Stimulated activated CD8-positive, alpha-beta memory T cell treated with anti-CD3 and anti-CD28 coated beads, Interleukin-12 subunit alpha, Interleukin-12 subunit beta, amount 100 ng/mL, for 1 hour (primary cell): ENCODE results near the gene ELAPOR1.
A peak's percentile ranks its signal among the peaks of the same experiment; 100 is the strongest.

Experiments used
- DNase-seq: peaks from one replicate; pipeline ENCODE4 v3.0.0-alpha.2; 2020; ENCODE audit warnings: low read depth

The ELAPOR1 gene

DNA sequence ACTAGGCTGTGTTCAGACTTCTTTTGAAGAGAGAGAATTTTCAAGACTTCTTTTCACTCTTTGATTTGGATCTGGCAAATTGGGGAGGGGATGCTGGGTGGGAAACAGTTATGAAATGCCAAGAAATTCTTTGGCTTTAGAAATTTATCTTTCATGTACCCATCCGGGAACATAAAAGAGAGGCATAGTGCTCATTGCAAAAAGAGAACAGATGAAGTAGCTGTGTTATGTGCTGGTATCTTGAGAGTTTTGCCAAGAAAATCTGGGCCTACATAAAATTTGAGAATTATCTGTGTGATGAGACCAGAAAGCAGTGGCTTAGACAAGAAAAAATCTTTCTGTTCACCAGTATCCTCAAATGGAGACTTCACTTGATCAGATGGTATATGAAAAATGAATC, 19.0 kb upstream of the ELAPOR1 start:
- no peak for DNase-seq

DNA sequence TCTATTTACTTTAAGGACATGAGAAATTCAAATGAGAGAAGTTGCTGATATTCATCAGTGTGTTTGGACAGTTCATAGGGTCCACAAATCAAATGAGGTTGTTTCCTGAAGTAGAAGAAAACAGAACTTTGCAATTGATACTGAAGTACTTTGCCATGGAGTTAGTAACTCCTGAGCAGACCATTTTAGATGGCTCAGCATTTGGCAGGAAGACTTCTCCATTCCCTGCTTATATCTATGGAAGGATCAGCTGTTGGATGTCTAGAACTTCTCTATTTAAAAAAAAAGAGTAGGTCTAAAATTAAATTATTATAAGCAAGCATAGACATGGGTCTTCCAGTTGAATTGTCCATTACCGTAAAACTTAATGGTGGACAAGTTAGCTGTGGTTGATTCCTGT, 18.3 kb upstream of the ELAPOR1 start:
- no peak for DNase-seq

DNA sequence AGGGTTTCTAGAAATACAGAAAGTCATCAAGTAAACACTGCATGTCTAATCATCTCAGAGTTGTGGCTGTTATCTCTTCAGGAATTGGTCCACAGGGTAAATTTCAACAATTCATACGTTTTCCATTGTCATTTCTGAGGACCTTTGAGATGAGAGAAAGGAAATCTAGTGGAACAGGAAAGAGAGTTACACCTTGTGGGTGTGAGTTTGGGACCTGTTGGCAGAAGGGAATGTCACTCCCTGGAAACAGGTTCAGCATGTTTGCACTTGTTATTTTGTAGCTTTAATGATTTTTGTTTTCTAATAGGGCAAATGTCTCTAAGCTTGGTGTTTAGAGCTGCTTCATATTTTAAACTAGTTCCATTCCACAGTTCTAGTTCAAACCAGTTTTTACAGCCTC, 17.8 kb upstream of the ELAPOR1 start:
- no peak for DNase-seq

DNA sequence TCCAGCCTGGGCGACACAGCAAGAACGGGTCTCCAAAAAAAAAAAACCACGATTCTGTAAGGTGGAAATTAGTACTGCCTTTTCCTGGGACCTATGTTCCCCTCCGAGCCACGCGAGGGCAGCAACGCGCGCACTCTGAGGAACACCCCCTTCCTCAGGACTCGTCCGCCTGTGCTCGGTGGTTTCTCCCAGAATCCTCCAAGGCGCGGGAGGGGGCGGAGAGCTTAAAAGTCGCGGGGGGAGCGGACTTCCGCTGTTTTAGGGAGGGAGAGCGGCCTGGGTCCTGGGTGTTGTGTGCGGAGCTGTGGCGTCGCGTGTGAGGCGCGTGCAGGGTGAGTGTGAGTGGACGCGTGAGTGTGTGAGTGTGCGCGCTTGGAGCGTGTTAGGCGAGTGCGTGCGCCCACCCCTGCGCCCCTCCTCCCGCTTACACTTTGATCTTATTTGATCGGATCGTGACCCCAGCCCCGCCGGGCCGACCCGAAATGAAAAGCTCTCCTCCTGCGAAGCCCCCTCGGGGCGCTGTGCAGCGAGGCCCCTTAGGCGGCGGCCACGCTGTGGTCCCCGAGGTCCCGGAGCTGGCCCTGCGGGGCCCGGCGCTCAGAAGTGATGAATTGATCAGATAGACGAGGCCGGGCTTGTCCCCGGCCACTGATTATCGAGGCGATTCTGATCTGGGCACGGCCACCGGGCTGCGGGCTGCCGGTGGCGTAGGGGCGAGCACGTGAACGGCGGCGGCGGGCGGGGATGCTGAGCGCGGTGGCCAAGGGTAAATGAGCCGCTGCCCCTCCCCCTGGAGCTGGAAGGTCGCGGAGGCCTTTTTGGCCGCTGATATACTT, 13.8 kb upstream of the ELAPOR1 start:
- DNase-seq: peak; percentile 93

DNA sequence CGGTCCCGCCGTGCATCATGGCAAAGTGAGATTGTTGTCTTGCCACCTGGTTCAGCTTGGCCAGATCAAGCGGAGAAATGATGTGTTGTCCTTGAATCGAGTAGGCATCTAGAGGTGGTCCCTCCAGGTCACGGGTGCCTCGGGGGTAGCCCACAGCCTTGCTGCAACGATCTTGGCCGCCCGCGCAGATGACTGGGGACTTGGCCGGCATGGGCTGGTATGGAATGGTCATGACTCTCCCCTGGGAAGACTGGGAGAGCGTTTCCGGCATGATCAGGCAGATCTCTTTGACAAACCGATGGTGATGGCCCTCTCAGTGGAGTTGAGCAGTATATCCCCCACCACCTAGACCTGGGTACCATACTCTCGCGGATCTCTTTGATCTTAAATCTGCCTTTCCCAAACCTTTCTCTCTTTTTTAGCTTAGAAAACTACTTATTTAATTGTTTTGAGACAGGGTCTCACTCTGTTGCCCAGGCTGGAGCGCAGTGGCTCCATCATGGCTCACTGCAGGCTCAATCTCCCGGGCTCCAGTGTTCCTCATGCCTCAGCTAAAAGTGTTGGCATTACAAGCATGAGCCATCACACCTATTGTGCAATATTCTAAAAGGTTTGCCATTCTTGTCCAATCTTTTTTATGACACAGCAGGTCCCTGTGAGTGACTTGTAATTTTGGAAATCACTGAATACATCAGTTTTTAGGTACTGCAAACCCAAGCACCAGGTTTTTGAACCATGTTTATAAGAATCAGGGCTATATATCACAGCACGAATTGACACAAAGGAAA, 9.4 kb upstream of the ELAPOR1 start:
- no peak for DNase-seq

DNA sequence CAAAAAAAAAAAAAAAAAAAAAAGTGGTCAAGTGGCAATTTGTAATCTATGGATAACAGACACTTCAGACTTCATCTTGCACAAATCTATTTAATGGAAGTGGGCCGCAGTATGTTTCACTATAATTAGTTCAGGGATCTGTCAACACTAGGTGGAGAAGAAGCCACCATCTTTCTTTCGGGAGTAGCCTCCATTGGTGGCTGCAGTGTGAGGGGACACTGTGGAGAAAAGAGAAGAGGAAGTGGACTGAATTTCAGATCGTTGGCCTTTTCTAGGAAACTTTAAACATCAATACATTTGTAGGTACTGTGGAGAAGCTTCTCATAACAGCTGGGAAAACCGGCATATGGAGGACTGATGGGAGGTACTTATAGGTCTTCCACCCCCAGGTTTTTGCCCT, 8.0 kb upstream of the ELAPOR1 start:
- no peak for DNase-seq

DNA sequence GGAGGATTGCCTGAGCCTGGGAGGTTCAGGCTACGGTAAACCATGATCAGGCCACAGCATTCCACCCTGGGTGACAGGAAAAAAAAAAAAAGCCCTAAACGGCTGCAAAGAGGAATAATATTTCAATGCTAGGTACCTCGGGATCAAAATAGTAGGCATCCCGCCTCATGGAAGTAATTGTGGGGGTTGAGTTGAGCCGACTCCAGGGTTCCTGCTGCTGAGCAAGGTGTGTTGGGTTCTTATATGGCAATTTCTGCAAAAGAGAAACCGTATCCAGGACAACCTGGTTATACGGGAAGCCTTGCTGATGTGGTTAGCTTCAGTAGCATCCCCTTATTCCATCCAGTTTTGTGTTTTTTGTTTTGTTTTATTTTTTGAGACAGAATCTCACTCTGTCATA, 6.1 kb upstream of the ELAPOR1 start:
- DNase-seq: no peak

DNA sequence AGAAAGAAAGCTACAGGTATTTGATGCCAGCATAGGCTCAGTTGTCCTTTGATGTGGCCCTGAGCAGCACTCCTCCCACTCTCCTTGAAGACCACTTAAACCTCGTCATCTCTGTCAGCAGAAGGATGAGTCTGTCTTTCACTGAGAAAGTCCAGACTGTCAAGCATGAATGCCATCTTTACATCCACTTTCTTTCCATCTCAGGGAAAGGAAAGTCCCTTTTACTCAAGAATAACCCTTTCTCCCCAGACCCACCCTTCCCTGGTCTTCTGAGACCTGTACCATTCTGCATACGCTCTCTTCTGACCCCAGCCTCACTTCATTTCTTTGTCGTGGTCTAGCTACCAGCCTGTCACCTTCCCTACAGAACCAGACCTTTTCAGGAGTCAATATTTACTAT, 4.0 kb upstream of the ELAPOR1 start:
- no peak for DNase-seq

DNA sequence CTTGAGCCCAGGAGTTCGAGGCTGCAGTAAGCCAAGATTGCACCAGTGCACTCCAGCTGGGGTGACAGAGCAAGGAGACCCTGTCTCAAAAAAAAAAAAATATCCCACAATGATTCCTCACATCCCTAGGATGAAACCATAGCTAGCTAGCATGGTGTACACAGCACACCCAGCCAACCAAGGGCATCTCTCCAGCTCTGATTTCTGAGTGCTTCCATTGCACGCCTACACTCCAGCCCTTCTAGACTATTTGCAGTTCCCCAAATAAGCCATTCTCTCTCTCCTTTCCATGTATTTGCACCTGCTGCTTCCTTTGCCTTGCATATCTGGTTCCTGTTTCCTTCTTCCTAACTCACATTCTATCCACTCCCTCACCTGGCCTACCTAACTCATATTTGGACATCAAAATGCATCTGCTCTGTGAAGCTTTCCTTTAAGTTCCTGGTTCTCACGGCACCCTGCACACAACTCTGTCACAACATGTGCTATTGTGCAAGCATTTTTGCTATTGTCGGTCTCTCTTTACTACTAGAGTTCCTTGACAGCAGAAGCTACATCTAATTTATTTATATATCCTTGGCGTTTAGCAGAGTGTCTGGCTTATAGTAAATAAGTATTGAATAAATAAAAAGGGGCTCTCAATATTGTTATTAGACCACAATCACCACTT, 2.4 kb upstream of the ELAPOR1 start:
- no peak for DNase-seq

DNA sequence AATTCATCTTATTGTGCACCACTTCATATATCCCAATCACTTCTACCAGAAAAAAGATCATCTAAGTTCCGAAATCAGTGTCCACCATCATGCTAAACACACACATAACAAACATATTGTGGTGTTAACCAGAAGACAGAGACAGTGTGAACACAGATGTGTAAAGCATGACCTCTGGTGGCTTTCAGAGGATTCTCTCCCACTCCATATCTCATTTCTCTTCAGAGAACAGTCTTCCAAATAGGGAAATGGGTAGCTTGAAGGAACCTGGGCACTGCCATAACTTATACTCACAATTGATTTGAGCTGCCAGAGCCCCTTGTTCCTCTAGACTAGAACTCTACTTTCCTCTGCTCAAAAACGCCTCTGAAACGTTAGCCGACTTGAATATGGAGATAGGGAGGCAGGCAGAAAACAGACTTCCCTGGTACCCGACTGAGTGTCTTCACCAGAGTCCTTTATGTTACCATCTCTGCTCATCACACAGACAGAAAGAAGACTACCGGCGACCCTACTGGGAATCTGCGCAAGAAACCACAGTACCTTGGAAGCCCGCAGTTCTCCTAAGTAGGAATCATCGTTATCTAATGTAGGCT, 1.8 kb upstream of the ELAPOR1 start:
- no peak for DNase-seq

DNA sequence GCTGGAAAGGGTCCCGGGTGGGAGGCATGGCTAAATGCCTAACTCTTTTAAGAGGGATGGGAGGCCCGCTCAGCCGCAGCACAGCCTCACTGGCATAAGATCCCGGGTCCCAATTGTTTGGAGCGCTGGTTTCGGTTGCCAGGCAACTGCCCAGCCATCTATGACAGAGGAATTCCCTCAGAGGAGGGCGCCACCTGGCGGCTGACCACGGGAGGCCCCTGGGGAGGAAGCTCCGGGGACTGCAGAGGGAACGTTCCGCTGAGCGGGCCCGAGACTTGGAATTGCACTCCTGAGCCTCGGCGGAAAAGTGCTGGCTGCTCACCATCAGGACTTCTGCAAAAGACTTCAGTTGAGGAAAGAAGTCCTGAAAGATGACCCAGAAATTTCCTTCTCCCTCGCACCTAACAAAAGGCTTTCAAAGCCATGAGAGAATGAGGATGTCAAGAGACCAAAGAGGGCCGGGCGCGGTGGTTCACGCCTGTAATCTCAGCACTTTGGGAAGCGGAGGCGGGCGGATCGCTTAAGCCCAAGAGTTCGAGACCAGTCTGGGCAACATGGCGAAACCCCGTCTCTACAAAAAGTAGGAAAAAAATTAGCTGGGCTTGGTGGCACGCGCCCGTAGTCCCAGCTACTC, 1.1 kb upstream of the ELAPOR1 start:
- peak; percentile 86 for DNase-seq

DNA sequence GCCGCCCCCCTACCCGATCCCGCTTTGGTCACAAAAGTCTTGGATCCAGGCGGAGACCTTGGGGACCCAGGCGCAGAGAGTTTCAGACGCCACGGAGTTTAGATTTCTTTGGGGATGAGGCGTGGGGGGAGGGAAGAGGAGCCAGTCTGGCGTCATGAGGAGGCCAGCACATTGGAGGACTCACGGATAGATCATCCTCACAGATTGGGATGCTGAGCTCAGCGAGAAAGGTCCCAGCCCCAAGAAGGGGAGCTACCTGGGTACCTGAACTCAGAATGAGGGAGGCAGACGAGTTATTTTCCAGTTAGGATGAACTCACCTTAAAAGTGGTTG, 393 bp downstream of the ELAPOR1 start:
- DNase-seq: no peak

DNA sequence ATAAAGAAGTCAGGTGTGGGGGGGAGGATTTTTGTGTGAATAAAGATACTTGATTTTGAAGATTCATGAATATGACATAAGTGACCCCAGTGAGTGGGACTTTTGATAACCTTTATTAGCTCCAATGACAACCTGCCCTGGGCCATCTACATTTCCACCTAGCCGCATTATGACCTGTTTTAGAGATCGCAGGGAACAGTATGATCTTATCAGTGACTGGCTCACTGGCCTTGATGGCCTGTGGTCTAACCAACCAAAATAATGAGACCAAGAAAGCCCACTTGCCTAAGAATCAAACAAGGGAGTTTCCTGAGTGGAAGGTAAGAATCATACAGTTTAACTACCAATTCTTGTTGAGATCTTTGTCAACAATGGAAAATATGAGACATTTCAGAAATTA, 1.8 kb downstream of the ELAPOR1 start:
- DNase-seq: no peak

DNA sequence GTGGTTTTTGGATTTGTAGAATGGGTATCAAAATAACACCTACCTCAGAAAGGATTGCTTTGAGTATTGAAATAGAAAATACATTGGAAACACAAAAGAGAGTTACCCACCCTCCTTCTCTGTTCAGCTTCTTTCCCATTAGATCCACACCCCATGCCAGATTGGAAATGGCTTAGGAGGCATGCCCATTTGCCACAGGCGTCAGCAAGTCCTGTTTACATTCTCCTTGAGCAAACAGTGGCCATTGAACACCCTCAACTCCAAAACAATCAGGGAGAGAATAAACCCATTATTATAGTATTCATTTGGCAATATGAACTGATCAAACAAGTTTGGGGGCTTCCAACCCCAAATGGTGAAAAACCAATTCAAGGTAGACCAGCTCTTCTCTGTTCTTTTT, 2.4 kb downstream of the ELAPOR1 start:
- no peak for DNase-seq

DNA sequence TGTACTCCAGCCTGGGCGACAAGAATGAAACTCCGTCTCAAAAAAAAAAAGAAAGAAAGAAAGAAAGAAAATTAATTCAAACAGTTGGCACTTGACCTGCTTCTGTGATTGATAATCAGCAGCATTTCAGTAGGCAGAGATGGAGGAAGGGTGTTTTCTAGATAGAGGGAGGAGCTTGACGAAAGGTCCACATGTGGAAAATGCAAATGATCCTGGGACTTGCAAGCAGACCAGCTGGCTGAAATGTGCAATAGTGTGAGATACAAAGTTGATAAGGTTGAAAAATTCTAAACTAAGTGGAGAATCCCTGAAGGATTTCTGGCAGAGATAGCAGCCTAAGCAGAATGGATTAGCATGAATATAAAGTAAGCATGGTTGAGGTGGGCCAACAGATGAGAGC, 4.2 kb downstream of the ELAPOR1 start:
- no peak for DNase-seq

DNA sequence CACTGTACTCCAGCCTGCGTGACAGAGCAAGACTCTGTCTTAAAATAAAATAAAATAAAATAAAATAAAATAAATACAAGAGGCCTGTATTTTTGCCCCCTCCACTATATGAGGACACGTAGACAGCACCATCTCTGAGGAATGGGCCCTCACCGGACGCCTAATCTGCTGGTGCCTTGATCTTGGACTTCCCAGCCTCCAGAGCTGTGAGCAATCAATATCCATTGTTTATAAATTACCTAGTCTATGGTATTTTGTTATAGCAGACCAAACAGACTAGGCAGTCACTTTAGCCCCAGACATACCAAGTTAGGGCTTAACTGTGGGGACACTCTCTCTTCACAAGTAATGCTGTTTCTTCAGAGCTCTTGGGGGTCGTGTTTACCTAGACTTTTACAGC, 6.4 kb downstream of the ELAPOR1 start:
- no peak for DNase-seq

DNA sequence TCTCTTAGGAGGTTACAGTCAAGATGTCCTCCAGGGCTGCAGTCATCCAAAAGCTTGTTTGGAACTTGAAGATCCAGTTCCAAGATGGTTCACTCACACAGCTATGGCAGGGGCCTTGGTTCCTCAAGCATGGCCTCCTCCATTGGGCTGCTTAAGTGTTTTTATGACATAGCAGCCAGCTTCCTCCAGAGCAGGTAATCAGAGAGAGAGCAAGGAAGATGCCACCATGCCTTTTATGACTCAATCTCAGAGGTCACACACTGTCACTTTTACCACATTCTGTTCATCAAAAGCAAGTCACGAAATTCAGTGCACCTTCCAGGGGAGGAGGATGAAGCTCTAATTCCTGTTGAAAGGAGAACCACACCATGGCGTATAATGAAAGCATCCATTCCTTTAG, 17.1 kb downstream of the ELAPOR1 start:
- no peak for DNase-seq

DNA sequence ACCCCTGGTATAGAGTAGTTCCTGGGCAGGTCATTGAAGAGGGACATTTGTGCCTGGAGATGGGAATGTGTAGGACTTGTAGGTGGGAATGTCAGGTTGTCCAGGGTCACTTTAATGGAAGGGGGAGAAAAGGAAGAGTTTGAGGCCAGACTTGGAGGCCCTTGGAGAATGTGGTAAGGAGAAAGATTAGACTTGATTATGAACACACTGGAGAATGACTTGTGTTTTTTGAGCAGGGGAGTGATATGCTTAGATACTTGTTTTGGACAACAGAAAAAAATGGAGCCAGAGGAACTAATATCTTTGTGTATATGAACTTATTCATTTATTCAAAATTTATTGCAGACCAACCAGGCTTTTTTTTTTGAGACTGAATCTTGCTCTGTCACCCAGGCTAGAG, 17.9 kb downstream of the ELAPOR1 start:
- DNase-seq: no peak

DNA sequence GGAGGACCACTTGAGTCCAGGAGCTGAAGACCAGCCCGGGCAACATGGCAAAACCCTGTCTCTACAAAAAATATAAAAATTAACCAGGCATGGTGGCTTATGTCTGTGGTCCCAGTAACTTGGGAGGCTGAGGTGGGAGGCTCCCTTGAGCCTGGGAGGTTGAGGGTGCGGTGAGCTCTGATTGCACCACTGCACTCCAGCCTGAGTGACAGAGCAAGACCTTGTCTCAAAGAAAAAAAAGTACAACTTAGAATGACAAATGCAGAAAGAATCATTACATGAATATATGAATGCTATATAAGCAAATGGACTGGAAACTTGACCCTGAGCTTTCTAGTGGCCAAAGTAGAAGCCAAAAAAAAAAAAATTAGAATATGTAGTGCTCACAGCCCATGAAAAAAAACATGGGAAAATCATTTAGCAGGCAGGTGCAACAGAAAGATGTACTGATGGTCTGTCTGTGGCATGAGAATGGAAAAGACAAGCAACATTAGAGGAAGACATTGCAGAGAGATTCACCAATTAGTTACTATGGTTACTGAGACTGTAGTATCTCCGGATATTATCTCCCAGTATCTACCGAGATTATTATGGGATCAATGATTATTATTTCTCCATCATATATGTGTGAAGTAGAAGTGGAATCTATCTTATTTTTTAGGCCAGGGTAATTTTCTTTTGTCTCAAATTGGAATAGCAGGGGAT, 19.2 kb downstream of the ELAPOR1 start:
- DNase-seq: no peak

DNA sequence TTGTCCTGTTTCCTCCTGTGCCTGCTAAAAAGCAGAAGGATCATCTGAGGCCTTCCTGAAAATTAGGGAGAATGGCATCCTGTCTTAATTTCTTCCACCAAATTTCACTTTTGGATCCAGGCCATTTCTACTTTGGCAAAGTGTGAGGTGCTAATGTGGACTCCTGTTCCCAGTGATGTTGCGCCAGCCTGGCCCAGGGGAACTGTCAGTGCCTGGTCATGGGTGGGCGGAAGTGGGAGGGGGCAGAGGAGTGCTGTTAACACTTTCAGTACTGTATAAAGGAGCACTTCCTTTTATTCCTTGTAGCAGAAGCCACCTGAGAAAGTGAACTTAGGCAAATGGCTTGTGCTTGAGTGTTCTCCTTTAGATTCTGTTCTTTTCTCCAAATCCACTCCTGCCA, 19.9 kb downstream of the ELAPOR1 start:
- no peak for DNase-seq

DNA sequence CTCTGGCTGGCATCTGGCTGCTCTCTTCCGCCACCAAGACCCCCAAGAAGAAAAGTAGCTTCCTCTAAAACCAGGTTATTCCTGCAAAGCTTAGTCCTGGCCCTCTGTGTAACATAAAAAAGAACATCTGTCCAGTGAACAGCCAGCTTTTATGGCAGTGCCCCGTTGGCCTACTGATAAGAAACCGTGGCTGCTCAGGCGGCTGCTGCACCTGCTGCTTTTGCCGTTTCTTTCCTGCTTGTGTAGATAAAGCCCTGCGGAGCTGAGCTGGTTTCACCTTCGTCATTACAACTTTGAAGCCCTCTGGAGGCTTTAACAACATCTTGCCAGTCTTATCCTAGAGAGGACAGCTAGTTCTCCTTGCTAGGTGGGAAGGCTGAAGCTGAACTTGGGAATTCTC, 20.5 kb downstream of the ELAPOR1 start:
- DNase-seq: no peak

DNA sequence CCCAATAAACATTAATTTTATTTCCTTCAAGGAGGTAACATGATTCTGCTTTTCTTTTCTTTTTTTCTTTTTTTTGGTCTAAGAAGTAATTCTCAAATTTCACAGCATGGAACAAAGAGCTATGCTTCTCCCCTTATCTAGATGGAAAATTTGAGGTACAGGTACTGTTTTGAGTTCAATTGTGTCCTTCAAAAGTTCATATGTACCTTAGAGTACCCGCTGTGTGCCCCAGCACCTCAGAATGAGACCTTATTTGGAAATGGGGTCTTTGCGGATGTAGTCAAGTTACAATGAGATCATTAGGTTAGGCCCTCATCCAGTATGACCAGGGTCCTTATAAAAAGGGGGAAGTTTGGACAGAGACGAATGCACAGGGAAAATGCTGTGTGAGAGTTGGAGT, 22.0 kb downstream of the ELAPOR1 start:
- no peak for DNase-seq
